HG03175 (cell line): ENCODE results near the gene CYB561.
A peak's percentile ranks its signal among the peaks of the same experiment; 100 is the strongest.
"Not testable (repeated sequence)": the region's sequence is repeated elsewhere in the genome, so short reads cannot be mapped to it uniquely, and the experiment has no call there.

ENCODE experiments used
- ATAC-seq: cut with Tn5 transposase; IDR thresholded peaks from one replicate; pipeline ENCODE4 v1.9.1; 2021; ENCODE audit warnings: mild to moderate bottlenecking, moderate library complexity; ENCODE audit not compliant: unreplicated experiment

Gene CYB561

DNA sequence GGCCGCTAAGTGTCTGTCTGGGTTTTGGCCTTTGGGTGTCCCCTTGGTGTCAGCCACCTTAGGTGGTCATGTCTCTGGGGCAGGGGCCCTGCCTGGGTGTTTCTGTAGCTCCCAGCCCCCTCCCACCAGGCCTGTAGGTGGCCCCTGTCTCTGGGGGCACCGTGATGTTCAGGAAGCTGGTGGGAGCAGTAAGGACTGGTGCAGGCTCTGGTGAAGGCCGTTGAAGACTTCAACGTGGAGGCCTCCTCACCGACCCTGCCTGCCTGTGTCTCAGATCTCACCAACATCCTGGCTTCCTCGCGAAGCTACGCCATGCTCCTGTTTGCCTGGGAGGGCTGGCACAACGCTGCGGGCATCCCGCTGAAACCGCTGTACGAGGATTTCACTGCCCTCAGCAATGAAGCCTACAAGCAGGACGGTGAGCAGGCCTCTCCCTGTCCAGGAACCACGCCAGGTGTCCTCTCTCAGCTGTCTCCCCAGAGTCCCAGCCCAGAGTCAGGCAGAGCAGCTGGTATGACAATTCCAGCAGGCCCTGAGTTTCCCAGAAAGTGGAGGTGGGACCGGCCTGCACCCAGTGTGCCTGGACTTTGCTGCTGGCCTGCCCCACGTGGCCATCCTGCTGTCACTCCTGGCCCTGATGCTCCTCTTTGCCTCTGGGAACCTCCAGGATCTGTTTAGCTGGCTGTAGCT lies 33.5 kb upstream of the CYB561 start:
- no peak for ATAC-seq

DNA sequence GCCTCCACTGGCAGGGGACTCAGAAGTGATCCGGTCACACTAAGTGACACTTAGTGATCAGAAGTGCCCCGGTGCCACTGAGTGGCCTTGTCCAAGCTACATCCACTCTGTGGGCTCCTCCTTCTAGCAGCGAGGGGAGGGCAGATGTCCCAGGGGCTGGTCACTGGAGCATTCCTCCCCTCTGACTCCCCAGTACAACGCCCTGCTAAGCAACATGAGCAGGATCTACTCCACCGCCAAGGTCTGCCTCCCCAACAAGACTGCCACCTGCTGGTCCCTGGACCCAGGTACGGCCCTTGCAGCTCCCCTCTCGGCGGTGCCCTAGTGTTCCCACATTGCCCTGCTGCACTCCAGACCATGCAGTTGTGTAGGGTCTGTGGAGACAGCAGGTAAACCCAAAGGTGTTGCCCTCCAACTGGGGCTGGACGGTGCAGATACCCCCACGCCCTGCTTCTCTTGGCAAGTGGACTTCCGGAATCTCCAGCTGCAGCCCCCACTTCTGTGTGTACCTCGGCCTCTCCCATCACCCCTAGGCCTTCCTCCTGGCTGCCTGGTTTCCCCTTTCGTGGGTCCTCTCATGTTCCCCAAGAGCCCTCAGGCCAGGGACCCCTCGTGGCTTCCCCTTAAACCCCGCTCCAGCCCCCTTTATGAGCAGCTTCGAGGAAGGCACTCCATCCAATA lies 32.8 kb upstream of the CYB561 start:
- ATAC-seq, result peak; percentile 68

DNA sequence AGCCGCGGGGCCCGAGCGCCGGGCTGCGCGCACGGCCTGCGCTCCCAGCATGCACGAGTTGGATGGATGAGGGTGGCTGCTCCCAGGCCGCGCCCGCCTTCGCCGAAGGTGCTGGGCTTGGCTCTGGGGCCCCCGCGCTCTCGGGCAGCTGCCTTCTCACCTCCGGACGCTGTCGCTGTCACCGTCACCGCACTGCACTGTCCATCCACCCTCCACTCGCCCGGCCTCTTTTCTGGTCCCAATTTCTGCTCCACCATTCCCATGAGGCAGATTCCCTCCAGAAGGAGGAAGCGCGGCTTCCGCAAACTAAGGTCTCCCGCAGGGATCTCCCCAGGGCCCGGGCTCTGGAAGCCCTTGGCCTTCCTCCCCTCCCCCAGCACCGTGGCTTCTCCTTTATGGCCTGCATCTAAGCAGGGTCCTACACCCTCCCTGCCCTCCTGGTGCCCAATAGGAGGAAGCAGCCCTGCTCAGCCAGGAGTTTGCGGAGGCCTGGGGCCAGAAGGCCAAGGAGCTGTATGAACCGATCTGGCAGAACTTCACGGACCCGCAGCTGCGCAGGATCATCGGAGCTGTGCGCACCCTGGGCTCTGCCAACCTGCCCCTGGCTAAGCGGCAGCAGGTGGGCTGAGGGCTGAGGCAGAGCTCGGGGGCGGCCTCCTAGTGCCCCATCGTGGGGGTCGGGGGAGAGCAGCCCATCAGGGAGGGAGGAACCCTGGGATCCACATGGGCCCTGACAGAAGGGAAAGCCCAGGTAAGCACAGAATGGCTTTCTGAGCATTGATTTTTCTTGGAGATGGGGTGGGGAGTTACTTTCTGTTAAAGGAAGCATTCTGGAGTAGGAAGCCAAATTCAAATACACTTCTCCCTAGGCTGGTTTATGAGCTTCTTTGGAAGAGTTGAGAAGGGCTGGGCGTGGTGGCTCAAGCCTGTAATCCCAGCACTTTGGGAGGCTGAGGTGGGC lies 31.7 kb upstream of the CYB561 start:
- no peak for ATAC-seq

- no peak for ATAC-seq
Measured at GRCh38 chr17:63476854-63477479, 30.9 kb upstream of the CYB561 start, which contains the start of gene ACE. Gene ACE (plus strand): TSS chr17:63477061. CDS start chr17:63477095, 34 bp downstream.

DNA sequence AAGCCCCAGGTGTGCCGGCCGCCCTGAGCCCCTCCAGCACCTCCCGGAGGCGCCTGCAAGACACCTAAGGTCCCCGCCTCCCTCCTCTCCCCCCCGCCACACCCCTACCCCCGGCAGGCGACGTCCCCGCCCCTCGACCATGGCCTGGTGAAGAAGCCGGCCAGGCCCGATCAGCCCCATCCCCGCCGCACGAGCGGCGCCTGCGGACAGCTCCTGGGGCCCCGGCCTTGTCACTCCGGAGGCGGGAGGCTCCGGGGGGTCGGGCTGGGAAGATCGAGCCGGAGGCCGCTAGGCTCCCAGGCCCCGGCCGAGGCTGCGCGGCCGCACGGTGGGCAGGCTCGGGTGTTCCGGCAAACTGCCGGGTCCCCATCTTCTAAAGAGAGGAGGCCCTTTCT lies 30.4 kb upstream of the CYB561 start:
- ATAC-seq, result no peak

DNA sequence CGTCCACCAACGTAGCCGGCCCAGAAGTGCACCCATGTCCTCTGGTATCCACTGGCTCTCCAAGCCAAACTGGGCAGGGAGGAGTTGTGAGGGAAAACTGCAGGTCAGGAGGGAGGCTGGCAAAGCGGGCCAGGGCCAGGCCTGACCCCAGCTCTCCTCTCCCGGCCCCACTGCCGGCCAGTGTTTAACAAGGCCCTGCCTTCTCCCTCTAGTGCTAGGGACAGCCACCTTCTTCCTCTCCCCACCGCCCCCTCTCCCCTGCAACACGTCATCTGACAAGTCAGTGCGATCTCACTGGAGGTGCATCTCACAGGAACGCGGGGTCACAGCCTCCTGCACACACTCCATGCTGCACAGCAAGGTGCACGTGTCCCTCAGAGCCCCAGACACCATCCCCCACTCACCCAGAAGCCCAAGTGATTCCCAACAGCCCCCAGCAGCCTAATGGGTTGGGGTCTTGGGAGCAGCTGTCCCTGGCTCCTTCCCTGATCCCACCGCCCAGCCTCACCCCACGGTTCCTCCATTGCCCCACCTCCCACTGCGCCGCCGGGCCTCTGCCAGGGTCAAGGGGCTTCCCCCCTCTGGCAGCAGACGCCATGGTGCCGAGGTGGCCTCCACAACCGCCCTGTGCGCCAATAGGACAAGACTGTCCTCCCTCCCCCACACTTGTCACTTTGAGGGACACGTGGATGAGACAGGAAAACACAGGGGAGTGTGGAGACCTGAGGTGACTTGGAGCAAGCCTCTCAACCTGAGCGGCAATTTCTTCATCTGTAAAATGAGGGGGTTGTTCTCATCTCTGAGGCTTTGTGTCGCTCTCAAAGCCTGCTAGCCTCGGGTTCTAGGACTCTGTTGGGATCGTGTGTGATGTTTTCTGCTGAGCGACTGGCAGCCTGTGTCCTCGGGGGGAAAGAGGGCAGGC lies 29.6 kb upstream of the CYB561 start:
- no peak for ATAC-seq

DNA sequence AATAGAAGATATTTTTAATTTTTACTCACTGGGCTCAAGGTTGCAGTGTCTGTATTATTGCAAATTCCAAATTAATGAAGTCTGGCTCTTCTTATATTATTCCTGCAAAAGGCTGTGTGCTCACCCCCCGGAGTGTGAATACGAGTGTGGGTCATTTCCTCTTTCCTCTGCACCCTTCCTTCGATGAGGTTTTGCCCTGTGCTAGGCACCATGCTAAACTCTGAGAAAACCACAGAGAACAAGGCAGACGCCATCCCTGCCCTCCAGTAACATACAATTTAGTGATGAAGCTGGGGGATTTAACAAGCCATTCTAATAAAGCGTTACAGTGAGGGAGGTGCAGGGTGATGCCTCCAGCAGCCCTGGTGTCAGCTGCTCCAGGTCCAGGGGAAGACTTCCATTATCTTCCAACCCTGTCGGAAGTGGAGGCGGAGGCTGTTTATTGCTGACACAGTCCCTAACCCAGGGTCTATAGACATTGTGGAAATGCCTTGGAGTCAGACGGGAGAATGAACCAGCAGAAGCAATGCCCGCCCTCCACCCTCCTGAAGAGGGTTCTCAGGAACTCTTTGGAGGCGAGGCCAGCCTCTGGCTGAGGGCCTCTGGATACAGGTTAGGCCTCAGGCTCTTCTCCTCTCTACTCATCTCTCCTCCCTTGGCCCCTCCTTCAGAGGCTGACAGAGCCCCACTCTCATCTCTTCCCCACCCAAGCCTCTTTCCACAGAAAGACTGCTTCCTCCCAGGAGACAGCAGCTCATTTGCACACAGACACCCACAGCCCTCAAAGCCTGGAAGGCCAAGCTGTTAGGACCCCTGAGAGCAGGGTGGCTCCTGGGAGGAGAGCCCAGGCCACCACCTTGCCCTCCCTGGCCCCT lies 28.7 kb upstream of the CYB561 start:
- no peak for ATAC-seq

- ATAC-seq, result no peak
Measured at GRCh38 chr17:63474174-63474573, 28.1 kb upstream of the CYB561 start.

DNA sequence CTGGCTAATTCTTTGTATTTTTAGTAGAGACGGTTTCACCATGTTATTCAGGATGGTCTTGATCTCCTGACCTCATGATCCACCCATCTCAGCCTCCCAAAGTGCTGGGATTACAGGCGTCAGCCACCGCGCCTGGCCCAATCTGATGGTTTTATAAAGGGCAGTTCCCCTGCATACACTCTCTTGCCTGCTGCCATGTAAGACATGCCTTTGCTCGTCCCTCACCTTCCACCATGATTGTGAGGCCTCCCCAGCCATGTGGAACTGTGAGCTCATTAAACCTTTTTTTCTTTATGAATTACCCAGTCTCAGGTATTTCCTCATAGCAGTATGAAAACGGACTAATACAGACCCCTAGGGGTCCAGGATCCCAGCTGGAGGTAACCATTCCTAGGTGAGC lies 22.0 kb upstream of the CYB561 start:
- ATAC-seq, result not testable (repeated sequence)

- no peak for ATAC-seq
Measured at GRCh38 chr17:63464691-63465236, 18.7 kb upstream of the CYB561 start.

- no peak for ATAC-seq
Measured at GRCh38 chr17:63463771-63464170, 17.7 kb upstream of the CYB561 start.

DNA sequence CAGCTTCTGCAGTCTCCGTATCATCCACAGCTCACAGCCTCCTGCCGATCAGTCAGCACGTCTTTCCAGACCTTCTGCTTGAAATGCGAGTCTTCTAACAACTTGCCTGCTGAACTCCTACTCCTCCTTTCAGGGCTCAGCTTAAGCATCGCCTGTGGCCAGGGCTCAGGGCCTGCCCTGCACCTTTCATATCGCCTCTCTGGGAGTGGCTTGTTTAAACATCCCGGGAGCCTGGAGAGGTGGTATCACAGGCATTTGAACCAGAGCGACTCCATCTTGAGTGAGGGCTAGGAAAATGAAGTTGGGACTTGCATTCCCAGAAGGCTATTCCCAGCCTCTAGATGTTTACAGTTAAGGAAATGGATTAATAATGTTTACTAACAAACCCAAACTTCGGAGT lies 13.9 kb upstream of the CYB561 start:
- no peak for ATAC-seq

DNA sequence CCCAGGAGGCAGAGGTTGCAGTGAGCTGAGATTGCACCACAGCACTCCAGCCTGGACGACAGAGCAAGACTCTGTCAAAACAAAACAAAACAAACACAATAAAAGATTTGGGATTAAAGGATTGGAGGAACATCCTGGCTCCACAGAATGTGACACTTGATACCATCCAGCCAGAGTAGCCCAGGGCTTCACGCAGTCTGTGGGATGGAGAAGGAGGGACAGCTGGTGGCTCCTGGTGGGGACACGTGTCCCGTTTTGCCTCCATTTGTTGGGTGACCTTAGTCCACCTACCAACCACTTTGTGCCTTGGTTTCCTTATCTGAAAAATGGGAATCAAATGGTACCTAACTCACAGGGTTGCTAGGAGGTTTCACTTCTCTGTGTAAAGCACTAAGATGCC lies 12.4 kb upstream of the CYB561 start:
- ATAC-seq, result no peak

DNA sequence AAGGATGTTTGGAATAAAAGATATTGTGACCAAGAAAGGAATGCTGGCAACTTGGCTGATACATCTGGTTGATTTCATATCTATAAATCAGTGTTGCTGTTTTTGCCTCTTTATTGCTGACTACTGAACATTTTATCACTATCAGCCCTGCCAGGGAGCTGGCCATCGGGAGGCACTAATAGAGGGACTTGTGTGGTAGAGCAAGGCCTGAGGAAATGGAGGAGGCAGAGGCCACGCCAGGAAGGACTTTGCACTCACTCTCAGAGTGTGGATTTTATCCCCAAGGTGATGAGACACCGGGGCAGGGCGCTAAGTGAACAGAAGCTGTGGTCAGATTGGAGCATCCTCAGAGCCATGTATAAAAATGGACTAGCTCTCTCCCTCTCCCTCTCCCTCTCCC lies 9.3 kb upstream of the CYB561 start:
- ATAC-seq, result no peak

GRCh38 chr17:63454915-63455314 lies 8.8 kb upstream of the CYB561 start:
- ATAC-seq, result no peak

DNA sequence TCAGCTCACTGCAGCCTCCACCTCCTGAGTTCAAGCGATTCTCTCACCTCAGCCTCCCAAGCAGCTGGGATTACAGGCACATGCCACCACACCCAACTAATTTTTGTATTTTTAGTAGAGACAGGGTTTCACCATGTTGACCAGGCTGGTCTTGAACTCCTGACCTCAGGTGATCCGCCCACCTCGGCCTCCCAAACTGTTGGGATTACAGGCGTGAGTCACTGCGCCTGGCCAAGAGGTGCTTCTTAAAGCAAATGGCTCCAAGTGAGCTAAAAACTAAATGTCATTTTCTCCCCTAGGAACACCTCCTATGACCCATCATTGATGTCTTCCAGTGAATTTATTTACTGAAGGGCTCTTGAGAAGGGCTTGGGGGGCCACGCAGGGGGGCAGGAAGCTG lies 8.3 kb upstream of the CYB561 start:
- not testable (repeated sequence) for ATAC-seq

GRCh38 chr17:63452962-63453551 lies 7.0 kb upstream of the CYB561 start:
- ATAC-seq, result no peak
